GM12878 (cell line): Measurements from ENCODE around the gene RASL11A. TPM values are rescaled to one million over a fixed set of nuclear protein-coding genes. Genes with fewer than 3 reads are reported as not detected.

ENCODE experiments used
- ATAC-seq: fragments of 200-7000 bp; cut with Tn5 transposase; 3 replicates; pipeline ENCODE4 v1.9.1; 2020; ENCODE audit warnings: mild to moderate bottlenecking, moderate library complexity
- BruUV-seq: library from RNA; stranded (reverse); fragments of 400-500 nt; replicated peaks from 2 replicates; lab custom pipeline; 2021; lab: Mats Ljungman, UMichigan
- CTCF ChIA-PET: fragments of 300-600 bp; sonication (Branson Sonifier 250); formaldehyde crosslinking; extraction: SDS; loops from one replicate; lab custom pipeline; 2021; ENCODE audit warnings: inconsistent platforms; lab: Yijun Ruan, JAX
- POLR2A ChIA-PET: fragments of 350-600 bp; formaldehyde crosslinking; extraction: SDS; loops from one replicate; lab custom pipeline; 2021; ENCODE audit warnings: inconsistent platforms; lab: Charles Lee
- RAD21 ChIA-PET: fragments of 300-600 bp; sonication (Branson Sonifier 250); formaldehyde crosslinking; loops from one replicate; lab custom pipeline; 2023; ENCODE audit warnings: antibody characterized with exemption; ENCODE audit not compliant: unreplicated experiment; lab: Charles Lee
- SMC1A ChIA-PET: fragments of 300-600 bp; sonication (Branson Sonifier 250); formaldehyde crosslinking; loops from one replicate; lab custom pipeline; 2023; ENCODE audit not compliant: unreplicated experiment, uncharacterized antibody; lab: Charles Lee
- DNase-seq: peaks from one replicate; pipeline ENCODE4 v3.0.0-alpha.2; 2011; ENCODE audit warnings: low read depth, low spot score
- FAIRE-seq: peaks from 3 replicates; lab custom pipeline; 2011; peaks lifted over from hg19 to GRCh38; lab: Jason Lieb, UNC
- H2AFZ ChIP-seq: 2 replicates; pipeline ENCODE4 v1.6.0; 2011; ENCODE audit warnings: low read depth, low read length, control low read depth; ENCODE audit not compliant: control insufficient read depth
- H3K27ac ChIP-seq: 2 replicates; pipeline ENCODE4 v1.5.1; 2011; ENCODE audit warnings: control low read depth; ENCODE audit not compliant: control insufficient read depth, insufficient read depth
- H3K27me3 ChIP-seq, 2 experiments: replicated peaks in 1 of 2; 2 replicates each; pipeline versions ENCODE4 v1.6.0 to v1.6.1; 2011; ENCODE audit warnings: low read length in 1 of 2; ENCODE audit not compliant: control insufficient read depth in 2 of 2, insufficient read depth in 2 of 2
- H3K36me3 ChIP-seq, 2 experiments: 2 replicates each; pipeline ENCODE4 v1.5.1; 2011; ENCODE audit warnings: low read length in 1 of 2; ENCODE audit not compliant: control insufficient read depth in 2 of 2, insufficient read depth in 2 of 2
- H3K4me1 ChIP-seq: 2 replicates; pipeline ENCODE4 v1.6.1; 2011; ENCODE audit warnings: mild to moderate bottlenecking, low read length, moderate library complexity, mixed read lengths; ENCODE audit not compliant: control insufficient read depth, insufficient read depth
- H3K4me2 ChIP-seq: 2 replicates; pipeline ENCODE4 v1.6.0; 2011; ENCODE audit warnings: control low read depth; ENCODE audit not compliant: control insufficient read depth, insufficient read depth
- H3K4me3 ChIP-seq: fragments of 200-600 bp; sonication (generic); 2 replicates; pipeline ENCODE4 v1.5.1; 2016
- H3K79me2 ChIP-seq: 2 replicates; pipeline ENCODE4 v1.6.0; 2011; ENCODE audit warnings: low read length; ENCODE audit not compliant: control insufficient read depth, insufficient read depth
- H3K9ac ChIP-seq: 2 replicates; pipeline ENCODE4 v1.8.0; 2011; ENCODE audit warnings: low read length, control low read depth, mixed read lengths; ENCODE audit not compliant: control insufficient read depth, insufficient read depth
- H3K9me3 ChIP-seq: replicated peaks from 3 replicates; pipeline ENCODE4 v1.5.1; 2011; ENCODE audit warnings: mild to moderate bottlenecking, low read length; ENCODE audit not compliant: control insufficient read depth, insufficient read depth
- H4K20me1 ChIP-seq: 2 replicates; pipeline ENCODE4 v1.6.0; 2011; ENCODE audit not compliant: control insufficient read depth, insufficient read depth
- E2F8 ChIP-seq: fragments of 450-650 bp; IDR thresholded peaks from 2 replicates; pipeline ENCODE4 v1.6.1; 2018; ENCODE audit warnings: mild to moderate bottlenecking, low read depth, moderate library complexity; ENCODE audit not compliant: partially characterized antibody
- FOS ChIP-seq: IDR thresholded peaks from 3 replicates; pipeline ENCODE4 v1.6.1; 2011; ENCODE audit warnings: borderline replicate concordance; ENCODE audit not compliant: insufficient read length; ENCODE audit errors: extremely low read depth
- FOXK2 ChIP-seq: fragments of 450-650 bp; IDR thresholded peaks from 2 replicates; pipeline ENCODE4 v1.6.1; 2017; ENCODE audit warnings: mild to moderate bottlenecking, moderate library complexity
- FOXM1 ChIP-seq: IDR thresholded peaks from 2 replicates; pipeline ENCODE4 v1.6.1; 2012; ENCODE audit warnings: low read depth, mild to moderate bottlenecking, inconsistent platforms, low read length, moderate library complexity
- IKZF1 ChIP-seq: fragments of 450-650 bp; conservative IDR thresholded peaks from 2 replicates; pipeline ENCODE4 v1.6.1; 2017; ENCODE audit warnings: antibody characterized with exemption, mild to moderate bottlenecking
- LARP7 ChIP-seq: fragments of 450-650 bp; IDR thresholded peaks from 2 replicates; pipeline ENCODE4 v1.6.1; 2017; ENCODE audit warnings: mild to moderate bottlenecking
- MYB ChIP-seq: fragments of 150-350 bp; IDR thresholded peaks from 2 replicates; pipeline ENCODE4 v1.6.1; 2014; ENCODE audit warnings: mild to moderate bottlenecking, low read depth, low read length, borderline replicate concordance
- MYC ChIP-seq: IDR thresholded peaks from 2 replicates; pipeline ENCODE4 v1.6.1; 2011; ENCODE audit warnings: mild to moderate bottlenecking, low read length, moderate library complexity, inconsistent platforms; ENCODE audit not compliant: insufficient read depth, insufficient replicate concordance, insufficient read length, severe bottlenecking
- RCOR1 ChIP-seq: conservative IDR thresholded peaks from 2 replicates; pipeline ENCODE4 v1.6.1; 2012; ENCODE audit warnings: low read depth, low read length, improper control_type of control experiment
- SMAD1 ChIP-seq: fragments of 450-650 bp; IDR thresholded peaks from 2 replicates; pipeline ENCODE4 v1.6.1; 2018; ENCODE audit warnings: mild to moderate bottlenecking, low read depth; ENCODE audit not compliant: partially characterized antibody
- SMARCA5 ChIP-seq: fragments of 450-650 bp; IDR thresholded peaks from 2 replicates; pipeline ENCODE4 v1.6.1; 2017; ENCODE audit warnings: mild to moderate bottlenecking
- TBL1XR1 ChIP-seq: IDR thresholded peaks from 2 replicates; pipeline ENCODE4 v1.6.1; 2012; ENCODE audit warnings: low read depth, low read length, improper control_type of control experiment
- ZBTB33 ChIP-seq: fragments of 450-650 bp; IDR thresholded peaks from 2 replicates; pipeline ENCODE4 v1.6.1; 2017; ENCODE audit warnings: mild to moderate bottlenecking
- ZNF207 ChIP-seq: fragments of 450-650 bp; IDR thresholded peaks from 2 replicates; pipeline ENCODE4 v1.6.1; 2014; ENCODE audit warnings: antibody characterized with exemption, mild to moderate bottlenecking, borderline replicate concordance
- ZNF274 ChIP-seq: IDR thresholded peaks from one replicate; pipeline ENCODE4 v1.8.0; 2011; ENCODE audit not compliant: insufficient read length, insufficient read depth
- WGBS: methylation state at CpG from one replicate; pipeline ENCODE4 v1.1.6; 2016; ENCODE audit warnings: low lambda C conversion rate; ENCODE audit not compliant: insufficient replicate concordance, insufficient coverage; ENCODE audit errors: missing lambda C conversion rate; 5-methylcytosine and 5-hydroxymethylcytosine counted together
- in situ Hi-C: fragments of 300-500 bp; cut with MboI; formaldehyde crosslinking; loops from 9 replicates; pipeline ENCODE4 v1.14.3; 2018; ENCODE audit warnings: mixed read lengths
- intact Hi-C: fragments of 100-400 bp; cut with micrococcal nuclease; formaldehyde crosslinking; loops from one replicate; pipeline ENCODE4 v1.14.2; 2022; ENCODE audit not compliant: unreplicated experiment
- polyA plus RNA-seq, 11 experiments: library from polyadenylated mRNA; depleted of rRNA in 4 of 11; unstranded in 6 of 11; stranded (reverse) in 5 of 11; fragments of >200 nt; fragmentation: Nextera tagmentation in 4 of 11; fragmentation: Illumina TruSeq in 1 of 11; extraction: Ambion mirVana in 4 of 11; extraction: Trizol in 1 of 11; gene quantifications; 1 replicate in 1 of 11; 2 replicates in 10 of 11; pipeline versions ENCODE4 v1.2.1 to v1.2.3, GENCODE V29; 2011 to 2016; ENCODE audit warnings: inconsistent platforms in 2 of 11, missing spikeins in 2 of 11, low read depth in 1 of 11
- total RNA-seq, 4 experiments: library from RNA; depleted of rRNA in 3 of 4; stranded (reverse); fragments of >200 nt in 3 of 4; fragmentation: Illumina TruSeq in 1 of 4; extraction: Trizol in 1 of 4; gene quantifications; 2 replicates each; pipeline versions ENCODE4 v1.2.1 to v1.2.3, GENCODE V29; 2013 to 2021
- TF ChIP-seq, protein P1 (sequence below): IDR thresholded peaks from 2 replicates; pipeline ENCODE4 v1.6.1; 2012; ENCODE audit warnings: improper control_type of control experiment, low read depth, low read length; ENCODE audit not compliant: insufficient replicate concordance

Gene RASL11A
- total and polyA plus RNA-seq, 10 of the 15 experiments (the other 5 are each of a cell fraction or from before 2014, with no cell fraction given): 0.04 to 1.3 (median 0.41) TPM; not detected in 1

- Histone ChIP-seq H3K4me2 (no peak overlapping the region), H3K9me3 (no peaks in the 10 kb centered on the region), H3K79me2 (no peaks in the 10 kb centered on the region), H3K27ac (no peak overlapping the region), H3K27me3 (peaks cover 1 to 2% of the 10 kb centered on the region in 2 experiments; a peak in 3 of 4 replicates), H2AFZ (no peak overlapping the region), H3K4me1 (no peaks in the 10 kb centered on the region), H3K36me3 (no peaks in the 10 kb centered on the region), H3K4me3 (no peak overlapping the region), H3K9ac (no peak overlapping the region), H4K20me1 (no peaks in the 10 kb centered on the region)
- DNase-seq: no peak
- BruUV-seq: no TSS peak
- no peak for FAIRE-seq
- ChIA-PET POLR2A (interaction anchor here (0.7 kb wide), 1 partner anchor 10 kb away, joined by 5 read pairs; no protein-coding TSS in a partner anchor), RAD21 (no interaction called here), SMC1A (no interaction called here), CTCF (no interaction called here)
- ATAC-seq: no peak
- in situ Hi-C loops (no loop called here), intact Hi-C loops (no loop called here)
- WGBS: 21% methylated on average over 4 of the region's 4 CpGs
- TF ChIP-seq SMAD1 (no peak), FOXK2 (no peak), ZNF274 (no peak), MYB (no peak), RCOR1 (no peak), IKZF1 (no peak), FOS (no peak), ZNF207 (no peak), TBL1XR1 (no peak), LARP7 (no peak), MYC (no peak), E2F8 (no peak), SMARCA5 (no peak), ZBTB33 (no peak), FOXM1 (no peak)
- TF ChIP-seq, protein P1, sequence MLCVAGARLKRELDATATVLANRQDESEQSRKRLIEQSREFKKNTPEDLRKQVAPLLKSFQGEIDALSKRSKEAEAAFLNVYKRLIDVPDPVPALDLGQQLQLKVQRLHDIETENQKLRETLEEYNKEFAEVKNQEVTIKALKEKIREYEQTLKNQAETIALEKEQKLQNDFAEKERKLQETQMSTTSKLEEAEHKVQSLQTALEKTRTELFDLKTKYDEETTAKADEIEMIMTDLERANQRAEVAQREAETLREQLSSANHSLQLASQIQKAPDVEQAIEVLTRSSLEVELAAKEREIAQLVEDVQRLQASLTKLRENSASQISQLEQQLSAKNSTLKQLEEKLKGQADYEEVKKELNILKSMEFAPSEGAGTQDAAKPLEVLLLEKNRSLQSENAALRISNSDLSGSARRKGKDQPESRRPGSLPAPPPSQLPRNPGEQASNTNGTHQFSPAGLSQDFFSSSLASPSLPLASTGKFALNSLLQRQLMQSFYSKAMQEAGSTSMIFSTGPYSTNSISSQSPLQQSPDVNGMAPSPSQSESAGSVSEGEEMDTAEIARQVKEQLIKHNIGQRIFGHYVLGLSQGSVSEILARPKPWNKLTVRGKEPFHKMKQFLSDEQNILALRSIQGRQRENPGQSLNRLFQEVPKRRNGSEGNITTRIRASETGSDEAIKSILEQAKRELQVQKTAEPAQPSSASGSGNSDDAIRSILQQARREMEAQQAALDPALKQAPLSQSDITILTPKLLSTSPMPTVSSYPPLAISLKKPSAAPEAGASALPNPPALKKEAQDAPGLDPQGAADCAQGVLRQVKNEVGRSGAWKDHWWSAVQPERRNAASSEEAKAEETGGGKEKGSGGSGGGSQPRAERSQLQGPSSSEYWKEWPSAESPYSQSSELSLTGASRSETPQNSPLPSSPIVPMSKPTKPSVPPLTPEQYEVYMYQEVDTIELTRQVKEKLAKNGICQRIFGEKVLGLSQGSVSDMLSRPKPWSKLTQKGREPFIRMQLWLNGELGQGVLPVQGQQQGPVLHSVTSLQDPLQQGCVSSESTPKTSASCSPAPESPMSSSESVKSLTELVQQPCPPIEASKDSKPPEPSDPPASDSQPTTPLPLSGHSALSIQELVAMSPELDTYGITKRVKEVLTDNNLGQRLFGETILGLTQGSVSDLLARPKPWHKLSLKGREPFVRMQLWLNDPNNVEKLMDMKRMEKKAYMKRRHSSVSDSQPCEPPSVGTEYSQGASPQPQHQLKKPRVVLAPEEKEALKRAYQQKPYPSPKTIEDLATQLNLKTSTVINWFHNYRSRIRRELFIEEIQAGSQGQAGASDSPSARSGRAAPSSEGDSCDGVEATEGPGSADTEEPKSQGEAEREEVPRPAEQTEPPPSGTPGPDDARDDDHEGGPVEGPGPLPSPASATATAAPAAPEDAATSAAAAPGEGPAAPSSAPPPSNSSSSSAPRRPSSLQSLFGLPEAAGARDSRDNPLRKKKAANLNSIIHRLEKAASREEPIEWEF: no peak
Observed at GRCh38 chr13:27290715-27291114, 20.1 kb downstream of the RASL11A start.
